GM12878 (cell line): Measurements from ENCODE around the gene STAB2. TPM values are rescaled to one million over a fixed set of nuclear protein-coding genes. Genes with fewer than 3 reads are reported as not detected.

Experiments used
- ATAC-seq: fragments of 200-7000 bp; cut with Tn5 transposase; 3 replicates; pipeline ENCODE4 v1.9.1; 2020; ENCODE audit warnings: mild to moderate bottlenecking, moderate library complexity
- BruUV-seq: library from RNA; stranded (reverse); fragments of 400-500 nt; replicated peaks from 2 replicates; lab custom pipeline; 2021; lab: Mats Ljungman, UMichigan
- CTCF ChIA-PET: fragments of 300-600 bp; sonication (Branson Sonifier 250); formaldehyde crosslinking; extraction: SDS; loops from one replicate; lab custom pipeline; 2021; ENCODE audit warnings: inconsistent platforms; lab: Yijun Ruan, JAX
- POLR2A ChIA-PET: fragments of 350-600 bp; formaldehyde crosslinking; extraction: SDS; loops from one replicate; lab custom pipeline; 2021; ENCODE audit warnings: inconsistent platforms; lab: Charles Lee
- RAD21 ChIA-PET: fragments of 300-600 bp; sonication (Branson Sonifier 250); formaldehyde crosslinking; loops from one replicate; lab custom pipeline; 2023; ENCODE audit warnings: antibody characterized with exemption; ENCODE audit not compliant: unreplicated experiment; lab: Charles Lee
- SMC1A ChIA-PET: fragments of 300-600 bp; sonication (Branson Sonifier 250); formaldehyde crosslinking; loops from one replicate; lab custom pipeline; 2023; ENCODE audit not compliant: unreplicated experiment, uncharacterized antibody; lab: Charles Lee
- DNase-seq: peaks from one replicate; pipeline ENCODE4 v3.0.0-alpha.2; 2011; ENCODE audit warnings: low read depth, low spot score
- FAIRE-seq: peaks from 3 replicates; lab custom pipeline; 2011; peaks lifted over from hg19 to GRCh38; lab: Jason Lieb, UNC
- H2AFZ ChIP-seq: 2 replicates; pipeline ENCODE4 v1.6.0; 2011; ENCODE audit warnings: low read depth, low read length, control low read depth; ENCODE audit not compliant: control insufficient read depth
- H3K27ac ChIP-seq: 2 replicates; pipeline ENCODE4 v1.5.1; 2011; ENCODE audit warnings: control low read depth; ENCODE audit not compliant: control insufficient read depth, insufficient read depth
- H3K27me3 ChIP-seq, 2 experiments: replicated peaks in 1 of 2; 2 replicates each; pipeline versions ENCODE4 v1.6.0 to v1.6.1; 2011; ENCODE audit warnings: low read length in 1 of 2; ENCODE audit not compliant: control insufficient read depth in 2 of 2, insufficient read depth in 2 of 2
- H3K36me3 ChIP-seq, 2 experiments: 2 replicates each; pipeline ENCODE4 v1.5.1; 2011; ENCODE audit warnings: low read length in 1 of 2; ENCODE audit not compliant: control insufficient read depth in 2 of 2, insufficient read depth in 2 of 2
- H3K4me1 ChIP-seq: 2 replicates; pipeline ENCODE4 v1.6.1; 2011; ENCODE audit warnings: mild to moderate bottlenecking, low read length, moderate library complexity, mixed read lengths; ENCODE audit not compliant: control insufficient read depth, insufficient read depth
- H3K4me2 ChIP-seq: 2 replicates; pipeline ENCODE4 v1.6.0; 2011; ENCODE audit warnings: control low read depth; ENCODE audit not compliant: control insufficient read depth, insufficient read depth
- H3K4me3 ChIP-seq: fragments of 200-600 bp; sonication (generic); 2 replicates; pipeline ENCODE4 v1.5.1; 2016
- H3K79me2 ChIP-seq: 2 replicates; pipeline ENCODE4 v1.6.0; 2011; ENCODE audit warnings: low read length; ENCODE audit not compliant: control insufficient read depth, insufficient read depth
- H3K9ac ChIP-seq: 2 replicates; pipeline ENCODE4 v1.8.0; 2011; ENCODE audit warnings: low read length, control low read depth, mixed read lengths; ENCODE audit not compliant: control insufficient read depth, insufficient read depth
- H3K9me3 ChIP-seq: replicated peaks from 3 replicates; pipeline ENCODE4 v1.5.1; 2011; ENCODE audit warnings: mild to moderate bottlenecking, low read length; ENCODE audit not compliant: control insufficient read depth, insufficient read depth
- H4K20me1 ChIP-seq: 2 replicates; pipeline ENCODE4 v1.6.0; 2011; ENCODE audit not compliant: control insufficient read depth, insufficient read depth
- BCLAF1 ChIP-seq: fragments of 450-650 bp; IDR thresholded peaks from 2 replicates; pipeline ENCODE4 v1.6.1; 2017; ENCODE audit warnings: antibody characterized with exemption, mild to moderate bottlenecking, moderate library complexity
- E4F1 ChIP-seq: fragments of 450-650 bp; IDR thresholded peaks from 2 replicates; pipeline ENCODE4 v1.6.1; 2018; ENCODE audit warnings: borderline replicate concordance, mild to moderate bottlenecking; ENCODE audit not compliant: partially characterized antibody
- FOS ChIP-seq: IDR thresholded peaks from 3 replicates; pipeline ENCODE4 v1.6.1; 2011; ENCODE audit warnings: borderline replicate concordance; ENCODE audit not compliant: insufficient read length; ENCODE audit errors: extremely low read depth
- FOXK2 ChIP-seq: fragments of 450-650 bp; IDR thresholded peaks from 2 replicates; pipeline ENCODE4 v1.6.1; 2017; ENCODE audit warnings: mild to moderate bottlenecking, moderate library complexity
- IKZF1 ChIP-seq: fragments of 450-650 bp; conservative IDR thresholded peaks from 2 replicates; pipeline ENCODE4 v1.6.1; 2017; ENCODE audit warnings: antibody characterized with exemption, mild to moderate bottlenecking
- IRF3 ChIP-seq: fragments of 450-650 bp; IDR thresholded peaks from 2 replicates; pipeline ENCODE4 v1.6.1; 2014; ENCODE audit warnings: mild to moderate bottlenecking
- MTA2 ChIP-seq: fragments of 450-650 bp; IDR thresholded peaks from 2 replicates; pipeline ENCODE4 v1.6.1; 2016; ENCODE audit warnings: low read depth, mild to moderate bottlenecking, moderate library complexity
- MYC ChIP-seq: IDR thresholded peaks from 2 replicates; pipeline ENCODE4 v1.6.1; 2011; ENCODE audit warnings: mild to moderate bottlenecking, low read length, moderate library complexity, inconsistent platforms; ENCODE audit not compliant: insufficient read depth, insufficient replicate concordance, insufficient read length, severe bottlenecking
- NBN ChIP-seq: fragments of 450-650 bp; IDR thresholded peaks from 2 replicates; pipeline ENCODE4 v1.6.1; 2016
- NR2F1 ChIP-seq: fragments of 450-650 bp; conservative IDR thresholded peaks from 2 replicates; pipeline ENCODE4 v1.6.1; 2017; ENCODE audit warnings: mild to moderate bottlenecking
- POU2F2 ChIP-seq: IDR thresholded peaks from 3 replicates; pipeline ENCODE4 v1.6.1; 2011; ENCODE audit warnings: low read depth, mild to moderate bottlenecking, low read length, borderline replicate concordance
- SREBF2 ChIP-seq: IDR thresholded peaks from 2 replicates; pipeline ENCODE4 v1.6.1; 2012; ENCODE audit warnings: mild to moderate bottlenecking, low read length
- SUPT20H ChIP-seq: IDR thresholded peaks from 2 replicates; pipeline ENCODE4 v1.6.1; 2011; ENCODE audit warnings: low read depth, mild to moderate bottlenecking, low read length, moderate library complexity, borderline replicate concordance; ENCODE audit not compliant: control insufficient read depth
- ZNF687 ChIP-seq: fragments of 450-650 bp; IDR thresholded peaks from 2 replicates; pipeline ENCODE4 v1.6.1; 2017; ENCODE audit warnings: mild to moderate bottlenecking, moderate library complexity
- WGBS: methylation state at CpG from one replicate; pipeline ENCODE4 v1.1.6; 2016; ENCODE audit warnings: low lambda C conversion rate; ENCODE audit not compliant: insufficient replicate concordance, insufficient coverage; ENCODE audit errors: missing lambda C conversion rate; 5-methylcytosine and 5-hydroxymethylcytosine counted together
- in situ Hi-C: fragments of 300-500 bp; cut with MboI; formaldehyde crosslinking; loops from 9 replicates; pipeline ENCODE4 v1.14.3; 2018; ENCODE audit warnings: mixed read lengths
- intact Hi-C: fragments of 100-400 bp; cut with micrococcal nuclease; formaldehyde crosslinking; loops from one replicate; pipeline ENCODE4 v1.14.2; 2022; ENCODE audit not compliant: unreplicated experiment
- polyA plus RNA-seq, 11 experiments: library from polyadenylated mRNA; depleted of rRNA in 4 of 11; unstranded in 6 of 11; stranded (reverse) in 5 of 11; fragments of >200 nt; fragmentation: Nextera tagmentation in 4 of 11; fragmentation: Illumina TruSeq in 1 of 11; extraction: Ambion mirVana in 4 of 11; extraction: Trizol in 1 of 11; gene quantifications; 1 replicate in 1 of 11; 2 replicates in 10 of 11; pipeline versions ENCODE4 v1.2.1 to v1.2.3, GENCODE V29; 2011 to 2016; ENCODE audit warnings: inconsistent platforms in 2 of 11, missing spikeins in 2 of 11, low read depth in 1 of 11
- total RNA-seq, 4 experiments: library from RNA; depleted of rRNA in 3 of 4; stranded (reverse); fragments of >200 nt in 3 of 4; fragmentation: Illumina TruSeq in 1 of 4; extraction: Trizol in 1 of 4; gene quantifications; 2 replicates each; pipeline versions ENCODE4 v1.2.1 to v1.2.3, GENCODE V29; 2013 to 2021

Gene STAB2
- total and polyA plus RNA-seq, 10 of the 15 experiments (the other 5 are each of a cell fraction or from before 2014, with no cell fraction given): 0.37 TPM; not detected in 9

- no peaks in the 10 kb centered on the region for H3K9me3 ChIP-seq
- no peak overlapping the region for H3K4me2 ChIP-seq
- H3K4me3 ChIP-seq: no peak overlapping the region
- ATAC-seq: no peak
- H4K20me1 ChIP-seq: no peaks in the 10 kb centered on the region
- no peak for FAIRE-seq
- POLR2A ChIA-PET: no interaction called here
- SMC1A ChIA-PET: no interaction called here
- no peak overlapping the region for H3K27ac ChIP-seq
- in situ Hi-C loops (no loop called here), intact Hi-C loops (no loop called here)
- RAD21 ChIA-PET: no interaction called here
- CTCF ChIA-PET: no interaction called here
- no TSS peak for BruUV-seq
- no peaks in the 10 kb centered on the region for H3K79me2 ChIP-seq
- 17% methylated on average over 2 of the region's 2 CpGs for WGBS
- DNase-seq: no peak
- H3K36me3 ChIP-seq: no peaks in the 10 kb centered on the region
- no peak overlapping the region for H2AFZ ChIP-seq
- H3K27me3 ChIP-seq: peaks cover 0 to 3% of the 10 kb centered on the region in 2 experiments; a peak in 1 of 4 replicates
- no peaks in the 10 kb centered on the region for H3K4me1 ChIP-seq
- H3K9ac ChIP-seq: no peak overlapping the region
- TF ChIP-seq SREBF2 (no peak), MYC (no peak), NR2F1 (no peak), IKZF1 (no peak), POU2F2 (no peak), NBN (no peak), FOS (no peak), E4F1 (no peak), BCLAF1 (no peak), ZNF687 (no peak), SUPT20H (no peak), MTA2 (no peak), IRF3 (no peak), FOXK2 (no peak)
Measured at GRCh38 chr12:103705098-103705497, 118.0 kb downstream of the STAB2 start.
